Lung (tissue), 12 donors: ENCODE data around the gene AZIN2. TPM values are rescaled to one million over a fixed set of nuclear protein-coding genes. Genes with fewer than 3 reads are reported as not detected.
"Not testable (repeated sequence)": the region's sequence is repeated elsewhere in the genome, so short reads cannot be mapped to it uniquely, and the experiment has no call there.

Experiments
- ATAC-seq: fragments of 200-7000 bp; cut with Tn5 transposase; one replicate; pipeline ENCODE4 v1.9.1; 2020; ENCODE audit warnings: moderate number of reproducible peaks; ENCODE audit not compliant: insufficient read depth, low FRiP score
- DNase-seq, 3 donors: peaks; one replicate each; pipeline ENCODE4 v3.0.0-alpha.2; 2013 to 2017
- H3K27ac ChIP-seq, 2 donors: one replicate each; pipeline ENCODE4 v1.5.1; 2013; ENCODE audit warnings: mild to moderate bottlenecking in 2 of 2, moderate library complexity in 2 of 2, control low read depth in 1 of 2, inconsistent platforms in 1 of 2, low read depth in 1 of 2, low read length in 1 of 2
- H3K27me3 ChIP-seq, 3 donors: one replicate each; pipeline ENCODE4 v1.5.1; 2013; ENCODE audit warnings: low read length in 2 of 3; ENCODE audit not compliant: control insufficient read depth in 3 of 3, insufficient read depth in 3 of 3
- H3K36me3 ChIP-seq, 4 donors: one replicate each; pipeline ENCODE4 v1.5.1; 2013; ENCODE audit warnings: low read length in 4 of 4, mild to moderate bottlenecking in 1 of 4, moderate library complexity in 1 of 4; ENCODE audit not compliant: control insufficient read depth in 4 of 4, insufficient read depth in 4 of 4
- H3K4me1 ChIP-seq, 5 donors: one replicate each; pipeline ENCODE4 v1.5.1; 2013; ENCODE audit warnings: low read length in 5 of 5, mild to moderate bottlenecking in 2 of 5, moderate library complexity in 1 of 5; ENCODE audit not compliant: control insufficient read depth in 5 of 5, insufficient read depth in 5 of 5
- H3K4me3 ChIP-seq: one replicate; pipeline ENCODE4 v1.5.1; 2013; ENCODE audit warnings: mild to moderate bottlenecking, control low read depth, moderate library complexity
- H3K9ac ChIP-seq, 2 donors: one replicate each; pipeline ENCODE4 v1.5.1; 2013; ENCODE audit warnings: low read length in 2 of 2, control low read depth in 1 of 2; ENCODE audit not compliant: insufficient read depth in 1 of 2
- H3K9me3 ChIP-seq, 4 donors: one replicate each; pipeline ENCODE4 v1.5.1; 2013; ENCODE audit warnings: low read length in 3 of 4, mild to moderate bottlenecking in 1 of 4, moderate library complexity in 1 of 4; ENCODE audit not compliant: control insufficient read depth in 4 of 4, insufficient read depth in 3 of 4
- CTCF ChIP-seq: IDR thresholded peaks from 2 replicates; pipeline ENCODE4 v1.5.1; 2012; ENCODE audit warnings: mild to moderate bottlenecking; ENCODE audit errors: control extremely low read depth, extremely low read depth
- WGBS, 2 donors: extraction: QIAGEN DNeasy Blood & Tissue Kit; methylation state at CpG; one replicate each; pipeline ENCODE4 v1.1.7; 2013; 5-methylcytosine and 5-hydroxymethylcytosine counted together
- polyA plus RNA-seq, 2 donors: library from polyadenylated mRNA; stranded (reverse); fragments of 200-250 nt; gene quantifications; one replicate each; pipeline ENCODE4 v1.2.1, GENCODE V29; 2013
- total RNA-seq, 2 donors: library from RNA; depleted of rRNA in 1 of 2; stranded (reverse); fragments of >200 nt in 1 of 2; gene quantifications; one replicate each; pipeline ENCODE4 v1.2.1, GENCODE V29; 2014 to 2021
- donor health status: control.
- donor health status: control.
- donor health status: Bipolar disorder and iron deficiency.
- donor health status: healthy.
- donor health status: DM: yes; HTN: yes; CAD: no.

AZIN2 gene
- total and polyA plus RNA-seq, 4 donors, result 1.2 to 12.8 (median 3.9) TPM

DNA sequence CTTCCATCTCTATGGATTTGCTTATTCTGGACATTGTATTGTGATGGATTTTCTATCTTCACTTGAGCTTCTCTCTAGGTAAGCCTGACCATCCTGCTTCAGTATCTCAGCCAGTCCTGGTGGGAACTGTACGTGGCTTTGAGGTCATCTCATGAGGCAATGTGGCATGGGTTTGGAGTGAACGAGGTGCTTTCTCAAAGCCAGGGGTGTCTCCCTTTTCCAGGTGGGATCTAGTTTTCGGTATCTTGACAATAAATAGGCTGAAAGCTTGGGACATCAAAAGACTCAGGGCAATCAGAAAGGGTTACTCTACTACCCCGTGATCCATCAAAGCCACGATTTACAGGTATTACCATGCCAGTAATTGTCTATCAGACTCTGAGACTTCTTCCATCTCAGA lies 40.8 kb downstream of the AZIN2 start:
- 84 to 88% methylated on average over 5 of the region's 5 CpGs for WGBS, 2 donors
- H3K27ac ChIP-seq, result no peak overlapping the region
- ATAC-seq (no peak), DNase-seq (no peak)
- H3K36me3 ChIP-seq, result no peaks in the 10 kb centered on the region
- H3K4me3 ChIP-seq, result no peak overlapping the region
- H3K4me1 ChIP-seq, result peaks cover 0 to 11% (median 3%) of the 10 kb centered on the region in 5 donors
- H3K27me3 ChIP-seq, result peaks cover 0 to 2% (median 0%) of the 10 kb centered on the region in 3 donors
- H3K9me3 ChIP-seq, result no peaks in the 10 kb centered on the region
- H3K9ac ChIP-seq, result no peak overlapping the region
- TF ChIP-seq CTCF, result no peak

GRCh38 chr1:33122483-33123178 lies 41.7 kb downstream of the AZIN2 start:
- Histone ChIP-seq H3K4me3 (no peak overlapping the region), H3K36me3 (no peaks in the 10 kb centered on the region), H3K9ac (no peak overlapping the region), H3K27ac (no peak overlapping the region), H3K27me3 (no peaks in the 10 kb centered on the region), H3K4me1 (peaks cover 0 to 11% (median 3%) of the 10 kb centered on the region in 5 donors), H3K9me3 (no peaks in the 10 kb centered on the region)
- DNase-seq (no peak), ATAC-seq (no peak)
- no peak for TF ChIP-seq CTCF
- WGBS, 2 donors, result 76 to 87% methylated on average over 7 of the region's 7 CpGs

DNA sequence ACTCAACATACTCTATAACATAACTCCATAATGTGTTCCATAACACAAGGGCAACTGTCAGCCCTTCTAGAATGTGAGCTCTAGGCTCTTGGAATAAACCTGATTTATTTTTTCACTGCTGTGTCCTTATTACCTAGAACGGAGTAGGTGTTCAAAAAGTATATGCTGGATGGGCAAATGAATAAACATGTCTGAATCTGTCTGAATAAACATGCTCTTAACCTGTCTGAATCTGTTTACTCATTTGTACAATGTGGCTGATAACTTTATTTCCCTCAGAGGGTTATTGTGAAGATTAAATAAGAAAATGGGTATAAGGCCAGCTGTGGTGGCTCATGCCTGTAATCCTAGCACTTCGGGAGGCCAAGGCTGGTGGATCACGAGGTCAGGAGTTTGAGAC lies 42.3 kb downstream of the AZIN2 start:
- Histone ChIP-seq H3K4me3 (no peak overlapping the region), H3K27me3 (no peaks in the 10 kb centered on the region), H3K9me3 (no peaks in the 10 kb centered on the region), H3K9ac (no peak overlapping the region), H3K4me1 (peaks cover 0 to 17% (median 3%) of the 10 kb centered on the region in 5 donors), H3K36me3 (no peaks in the 10 kb centered on the region), H3K27ac (no peak overlapping the region)
- TF ChIP-seq CTCF, result no peak
- 82 to 91% methylated on average over 3 of the region's 3 CpGs for whole genome bisulfite sequencing, 2 donors
- ATAC-seq (no peak), DNase-seq (no peak)

DNA sequence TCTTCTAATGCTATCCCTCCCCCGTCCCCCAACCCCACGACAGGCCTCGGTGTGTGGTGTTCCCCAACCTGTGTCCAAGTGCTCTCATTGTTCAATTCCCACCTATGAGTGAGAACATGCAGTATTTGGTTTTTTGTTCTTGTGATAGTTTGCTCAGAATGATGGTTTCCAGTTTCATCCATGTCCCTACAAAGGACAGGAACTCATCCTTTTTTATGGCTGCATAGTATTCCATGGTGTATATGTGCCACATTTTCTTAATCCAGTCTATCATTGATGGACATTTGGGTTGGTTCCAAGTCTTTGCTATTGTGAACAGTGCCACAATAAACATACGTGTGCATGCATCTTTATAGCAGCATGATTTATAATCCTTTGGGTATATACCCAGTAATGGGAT lies 43.7 kb downstream of the AZIN2 start:
- not testable (repeated sequence) for H3K9me3 ChIP-seq, ATAC-seq, H3K27ac ChIP-seq, H3K9ac ChIP-seq, DNase-seq, H3K4me3 ChIP-seq, H3K27me3 ChIP-seq, H3K36me3 ChIP-seq
- H3K4me1 ChIP-seq, result peaks cover 0 to 17% (median 3%) of the 10 kb centered on the region in 5 donors
- WGBS, 2 donors, result 88 to 99% methylated on average over 4 of the region's 4 CpGs
